ENCODE measurements around the gene TIAM2.

GRCh38 chr6:155163601-155164000 is 168.5 kb downstream of the TIAM2 start:
- TF ChIP-seq PRDM15 (CRISPR knock-in tag; IDR thresholded peaks at IDR 0.05) (no peak), ZNF622 (IDR thresholded peaks at IDR 0.05) (no peak), MXI1 (IDR thresholded peaks at IDR 0.05; ENCODE audit: low read depth, low read length) (no peak), CTCF (IDR thresholded peaks at IDR 0.05 in 2 of 3, conservative IDR thresholded peaks at IDR 0.05 in 1 of 3; ENCODE audit: control insufficient read depth in 2 of 3, extremely low read depth in 1 of 3, insufficient read depth in 1 of 3, low read depth in 3 of 3, low read length in 3 of 3) (no peak), STAT3 (IDR thresholded peaks at IDR 0.05; ENCODE audit: low read depth, low read length) (no peak), SP1 (IDR thresholded peaks at IDR 0.05; ENCODE audit: low read depth, low read length) (no peak)

Measured in GM12878 (cell line).